ENCODE data around the gene RNF150.

RNF150 gene

DNA sequence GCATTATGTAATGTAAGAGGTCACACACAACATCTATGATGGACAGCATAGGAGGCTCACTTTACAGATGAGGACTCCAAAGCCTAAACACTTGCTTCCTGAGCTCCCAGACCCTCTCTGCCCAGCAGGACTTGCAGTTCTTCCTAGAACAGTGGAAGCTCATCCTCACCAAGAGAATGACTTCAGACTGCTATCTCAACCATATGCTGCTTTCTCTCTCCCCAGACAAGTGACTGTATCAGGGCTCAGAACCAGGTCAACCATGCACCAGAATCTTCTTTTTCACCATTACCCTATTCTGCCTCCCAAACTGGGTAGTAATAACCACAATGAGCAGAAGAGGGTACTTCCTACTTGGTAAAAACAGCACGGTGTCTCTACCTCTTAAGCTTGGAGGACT lies 12.2 kb downstream of the RNF150 start:
- Histone ChIP-seq H3K27me3 (ENCODE audit: insufficient read depth, low read depth, severe bottlenecking) (no peaks in the 10 kb centered on the region), H3K4me3 (ENCODE audit: low read depth, low read length) (no peak overlapping the region), H3K9me3 (ENCODE audit: severe bottlenecking) (no peaks in the 10 kb centered on the region), H3K36me3 (no peaks in the 10 kb centered on the region), H3K27ac (no peak overlapping the region)
- no peak for TF ChIP-seq CTCF (IDR thresholded peaks at IDR 0.05; ENCODE audit: low read depth, low read length)
- DNase-seq = no peak

GRCh38 chr4:141120036-141120593 lies 13.2 kb downstream of the RNF150 start:
- Histone ChIP-seq H3K36me3 (no peaks in the 10 kb centered on the region), H3K4me3 (ENCODE audit: low read depth, low read length) (no peak overlapping the region), H3K27me3 (ENCODE audit: insufficient read depth, low read depth, severe bottlenecking) (no peaks in the 10 kb centered on the region), H3K27ac (no peak overlapping the region), H3K9me3 (ENCODE audit: severe bottlenecking) (no peaks in the 10 kb centered on the region)
- no peak for TF ChIP-seq CTCF (IDR thresholded peaks at IDR 0.05; ENCODE audit: low read depth, low read length)
- DNase-seq = no peak

GRCh38 chr4:141119071-141119470 lies 14.2 kb downstream of the RNF150 start:
- H3K36me3 ChIP-seq = no peaks in the 10 kb centered on the region
- TF ChIP-seq CTCF (IDR thresholded peaks at IDR 0.05; ENCODE audit: low read depth, low read length) = no peak
- DNase-seq = no peak
- H3K27me3 ChIP-seq (ENCODE audit: insufficient read depth, low read depth, severe bottlenecking) = no peaks in the 10 kb centered on the region
- no peak overlapping the region for H3K4me3 ChIP-seq (ENCODE audit: low read depth, low read length)
- H3K27ac ChIP-seq = no peak overlapping the region
- no peaks in the 10 kb centered on the region for H3K9me3 ChIP-seq (ENCODE audit: severe bottlenecking)

GRCh38 chr4:141118381-141118780 lies 14.9 kb downstream of the RNF150 start:
- H3K27me3 ChIP-seq (ENCODE audit: insufficient read depth, low read depth, severe bottlenecking) = no peaks in the 10 kb centered on the region
- H3K27ac ChIP-seq = no peak overlapping the region
- no peaks in the 10 kb centered on the region for H3K36me3 ChIP-seq
- H3K9me3 ChIP-seq (ENCODE audit: severe bottlenecking) = no peaks in the 10 kb centered on the region
- no peak for TF ChIP-seq CTCF (IDR thresholded peaks at IDR 0.05; ENCODE audit: low read depth, low read length)
- DNase-seq = no peak
- H3K4me3 ChIP-seq (ENCODE audit: low read depth, low read length) = no peak overlapping the region

- no peak overlapping the region for H3K27ac ChIP-seq
- no peak overlapping the region for H3K4me3 ChIP-seq (ENCODE audit: low read depth, low read length)
- TF ChIP-seq CTCF (IDR thresholded peaks at IDR 0.05; ENCODE audit: low read depth, low read length) = no peak
- no peaks in the 10 kb centered on the region for H3K9me3 ChIP-seq (ENCODE audit: severe bottlenecking)
- H3K27me3 ChIP-seq (ENCODE audit: insufficient read depth, low read depth, severe bottlenecking) = no peaks in the 10 kb centered on the region
- no peak for DNase-seq
- no peaks in the 10 kb centered on the region for H3K36me3 ChIP-seq
These were observed 15.3 kb downstream of the RNF150 start for GRCh38 chr4:141117935-141118334.

DNA sequence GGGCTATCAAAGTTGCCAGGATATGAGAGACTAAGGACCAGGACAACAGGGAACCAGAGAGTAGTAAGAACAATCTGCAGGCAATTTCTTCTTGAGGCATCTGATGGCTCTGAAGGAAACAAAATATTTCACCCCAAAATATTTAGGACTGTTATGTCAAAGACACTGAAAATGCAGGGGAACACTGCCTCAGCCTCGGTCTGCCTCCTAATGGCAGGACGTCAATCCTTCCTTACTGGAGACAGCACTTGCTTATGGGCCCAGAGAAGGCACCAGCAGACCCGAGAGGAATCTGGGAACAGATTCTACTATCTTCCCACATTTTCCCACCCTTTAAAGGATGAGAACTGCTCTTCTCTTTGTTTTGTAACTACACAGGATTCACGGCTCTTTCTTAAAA lies 23.3 kb downstream of the RNF150 start:
- H3K4me3 ChIP-seq (ENCODE audit: low read depth, low read length) = no peak overlapping the region
- DNase-seq = no peak
- TF ChIP-seq CTCF (IDR thresholded peaks at IDR 0.05; ENCODE audit: low read depth, low read length) = no peak
- H3K27ac ChIP-seq = no peak overlapping the region
- no peaks in the 10 kb centered on the region for H3K36me3 ChIP-seq
- no peaks in the 10 kb centered on the region for H3K9me3 ChIP-seq (ENCODE audit: severe bottlenecking)
- no peaks in the 10 kb centered on the region for H3K27me3 ChIP-seq (ENCODE audit: insufficient read depth, low read depth, severe bottlenecking)

Measured in WERI-Rb-1 (cell line).